Keratinocyte (primary cell): ENCODE data around the gene MFSD1. TPM values are rescaled to one million over a fixed set of nuclear protein-coding genes. Genes with fewer than 3 reads are reported as not detected.

Source experiments
- DNase-seq: peaks from one replicate; pipeline ENCODE4 v3.0.0-alpha.2; 2011; ENCODE audit warnings: low read depth, missing footprints, low spot score
- FAIRE-seq: peaks from 2 replicates; lab custom pipeline; 2011; peaks lifted over from hg19 to GRCh38; lab: Jason Lieb, UNC
- H2AFZ ChIP-seq: 2 replicates; pipeline ENCODE4 v1.6.0; 2012; ENCODE audit warnings: low read length, control low read depth, inconsistent platforms; ENCODE audit not compliant: control insufficient read depth
- H3K27ac ChIP-seq: 2 replicates; pipeline ENCODE4 v1.5.1; 2011; ENCODE audit warnings: low read length; ENCODE audit not compliant: control insufficient read depth, insufficient read depth
- H3K27me3 ChIP-seq: 3 replicates; pipeline ENCODE4 v1.6.0; 2011; ENCODE audit warnings: low read length; ENCODE audit not compliant: control insufficient read depth, insufficient read depth; ENCODE audit errors: extremely low read depth
- H3K36me3 ChIP-seq, 2 experiments: 2 replicates in 1 of 2; 3 replicates in 1 of 2; pipeline ENCODE4 v1.5.1; 2011; ENCODE audit warnings: low read length in 2 of 2, mild to moderate bottlenecking in 1 of 2; ENCODE audit not compliant: control insufficient read depth in 2 of 2, insufficient read depth in 2 of 2; ENCODE audit errors: extremely low read depth in 1 of 2
- H3K4me1 ChIP-seq: 3 replicates; pipeline ENCODE4 v1.5.1; 2011; ENCODE audit warnings: low read length; ENCODE audit not compliant: control insufficient read depth, insufficient read depth; ENCODE audit errors: extremely low read depth
- H3K4me2 ChIP-seq: 3 replicates; pipeline ENCODE4 v1.6.0; 2011; ENCODE audit warnings: low read depth, low read length; ENCODE audit not compliant: control insufficient read depth, insufficient read depth; ENCODE audit errors: extremely low read depth
- H3K4me3 ChIP-seq, 3 experiments: fragments of 200-600 bp in 1 of 3; sonication (generic) in 1 of 3; 2 replicates in 2 of 3; 3 replicates in 1 of 3; pipeline ENCODE4 v1.5.1; 2011 to 2016; ENCODE audit warnings: low read length in 3 of 3, mild to moderate bottlenecking in 3 of 3, control low read depth in 2 of 3, inconsistent platforms in 1 of 3, low read depth in 1 of 3, mixed read lengths in 1 of 3, mixed run types in 1 of 3, moderate library complexity in 1 of 3; ENCODE audit not compliant: control insufficient read depth in 2 of 3, insufficient read depth in 2 of 3; ENCODE audit errors: extremely low read depth in 1 of 3
- H3K79me2 ChIP-seq: 2 replicates; pipeline ENCODE4 v1.6.0; 2012; ENCODE audit warnings: low read length; ENCODE audit not compliant: control insufficient read depth, insufficient read depth
- H3K9ac ChIP-seq: 3 replicates; pipeline ENCODE4 v1.6.0; 2011; ENCODE audit warnings: low read length; ENCODE audit not compliant: control insufficient read depth, insufficient read depth; ENCODE audit errors: extremely low read depth
- H3K9me1 ChIP-seq: 3 replicates; pipeline ENCODE4 v1.6.0; 2011; ENCODE audit warnings: low read length; ENCODE audit not compliant: control insufficient read depth, insufficient read depth; ENCODE audit errors: extremely low read depth
- H3K9me3 ChIP-seq: 2 replicates; pipeline ENCODE4 v1.5.1; 2012; ENCODE audit warnings: low read depth, low read length; ENCODE audit not compliant: control insufficient read depth
- H4K20me1 ChIP-seq: 3 replicates; pipeline ENCODE4 v1.6.0; 2011; ENCODE audit warnings: low read length; ENCODE audit not compliant: control insufficient read depth, insufficient read depth; ENCODE audit errors: extremely low read depth
- CTCF ChIP-seq, 3 experiments: IDR thresholded peaks in 1 of 3; conservative IDR thresholded peaks in 1 of 3; optimal IDR thresholded peaks in 1 of 3; 2 replicates in 2 of 3; 3 replicates in 1 of 3; pipeline versions ENCODE3 to v1.5.1; 2011; ENCODE audit warnings: low read length in 3 of 3, mild to moderate bottlenecking in 3 of 3, moderate library complexity in 2 of 3, control low read depth in 1 of 3, inconsistent platforms in 1 of 3; ENCODE audit not compliant: insufficient read depth in 2 of 3; ENCODE audit errors: extremely low read depth in 1 of 3
- EZH2 ChIP-seq: IDR thresholded peaks from one replicate; pipeline ENCODE4 v1.6.1; 2012; ENCODE audit warnings: inconsistent platforms, mild to moderate bottlenecking, low read length, moderate library complexity
- dilution Hi-C: fragments of 300-500 bp; cut with MboI; formaldehyde crosslinking; loops from one replicate; pipeline ENCODE4 v1.7.0; 2020; ENCODE audit warnings: low sequenced_read_pairs; ENCODE audit not compliant: extremely low pct_ligation_motif_present
- polyA plus RNA-seq, 5 experiments: library from polyadenylated mRNA; depleted of rRNA in 3 of 5; stranded (reverse) in 3 of 5; stranded (forward) in 1 of 5; unstranded in 1 of 5; fragments of >200 nt; gene quantifications; 1 replicate in 1 of 5; 2 replicates in 3 of 5; 3 replicates in 1 of 5; pipeline versions ENCODE4 v1.2.1 to v1.2.3, GENCODE V29; 2011 to 2012; ENCODE audit warnings: missing spikeins in 2 of 5, low read depth in 1 of 5, low replicate concordance in 1 of 5

MFSD1 gene
- polyA plus RNA-seq, 1 donor (not counting 4 experiments of a cell fraction or from before 2014, with no cell fraction given): 49.8 TPM

GRCh38 chr3:158771982-158772381 lies 29.9 kb upstream of the MFSD1 start:
- Histone ChIP-seq H3K4me2 (no peak overlapping the region), H3K9me3 (no peaks in the 10 kb centered on the region), H3K36me3 (no peaks in the 10 kb centered on the region), H3K9ac (no peak overlapping the region), H3K27me3 (no peaks in the 10 kb centered on the region), H3K4me1 (peaks cover 4% of the 10 kb centered on the region), H4K20me1 (no peaks in the 10 kb centered on the region), H3K27ac (no peak overlapping the region), H3K79me2 (no peaks in the 10 kb centered on the region), H3K9me1 (no peaks in the 10 kb centered on the region), H3K4me3 (no peak overlapping the region), H2AFZ (no peak overlapping the region)
- DNase-seq: no peak
- TF ChIP-seq EZH2 (no peak), CTCF (optimal IDR thresholded peaks at IDR 0.05 in 1 of 3, IDR thresholded peaks at IDR 0.05 in 1 of 3, conservative IDR thresholded peaks at IDR 0.05 in 1 of 3; ENCODE audit: extremely low read depth in 1 of 3, insufficient read depth in 2 of 3, low read length in 3 of 3) (no peak)
- dilution Hi-C loops: no loop called here
- FAIRE-seq: no peak

- FAIRE-seq (no peak), DNase-seq (no peak)
- no peaks in the 10 kb centered on the region for H3K9me3 ChIP-seq
- H3K79me2 ChIP-seq: no peaks in the 10 kb centered on the region
- H4K20me1 ChIP-seq: no peaks in the 10 kb centered on the region
- dilution Hi-C loops: no loop called here
- H3K27me3 ChIP-seq: no peaks in the 10 kb centered on the region
- no peak for TF ChIP-seq CTCF (optimal IDR thresholded peaks at IDR 0.05 in 1 of 3, IDR thresholded peaks at IDR 0.05 in 1 of 3, conservative IDR thresholded peaks at IDR 0.05 in 1 of 3; ENCODE audit: extremely low read depth in 1 of 3, insufficient read depth in 2 of 3, low read length in 3 of 3)
- no peak for TF ChIP-seq EZH2
- H3K4me3 ChIP-seq: no peak overlapping the region
- H2AFZ ChIP-seq: no peak overlapping the region
- no peak overlapping the region for H3K27ac ChIP-seq
- no peak overlapping the region for H3K9ac ChIP-seq
- H3K4me1 ChIP-seq: peaks cover 4% of the 10 kb centered on the region
- no peaks in the 10 kb centered on the region for H3K9me1 ChIP-seq
- no peak overlapping the region for H3K4me2 ChIP-seq
- no peaks in the 10 kb centered on the region for H3K36me3 ChIP-seq
These were observed 28.7 kb upstream of the MFSD1 start for GRCh38 chr3:158773166-158773565.
